ENCODE results near the gene IL27RA. TPM values are rescaled to one million over a fixed set of nuclear protein-coding genes. Genes with fewer than 3 reads are reported as not detected.

Gene IL27RA
- total RNA-seq, 2 experiments from 2014 or later, result 5.2 to 9.0 TPM

DNA sequence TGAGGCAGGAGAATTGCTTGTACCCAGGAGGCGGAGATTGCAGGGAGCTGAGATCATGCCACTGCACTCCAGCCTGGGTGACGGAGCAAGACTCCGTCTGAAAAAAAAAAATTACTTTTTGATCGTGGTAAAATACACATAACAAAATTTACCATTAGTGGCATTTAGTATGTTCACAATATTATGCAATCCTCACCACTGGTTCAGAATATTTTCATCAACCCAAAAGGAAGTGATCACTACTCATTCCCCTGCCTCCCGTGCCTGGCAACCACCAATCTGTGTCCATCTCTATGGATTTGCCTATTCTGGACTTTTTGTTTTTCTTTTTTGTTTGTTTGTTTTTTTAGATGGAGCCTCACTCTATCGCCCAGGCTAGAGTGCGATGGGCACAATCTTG lies 31.5 kb downstream of the IL27RA start:
- TF ChIP-seq, protein P1, sequence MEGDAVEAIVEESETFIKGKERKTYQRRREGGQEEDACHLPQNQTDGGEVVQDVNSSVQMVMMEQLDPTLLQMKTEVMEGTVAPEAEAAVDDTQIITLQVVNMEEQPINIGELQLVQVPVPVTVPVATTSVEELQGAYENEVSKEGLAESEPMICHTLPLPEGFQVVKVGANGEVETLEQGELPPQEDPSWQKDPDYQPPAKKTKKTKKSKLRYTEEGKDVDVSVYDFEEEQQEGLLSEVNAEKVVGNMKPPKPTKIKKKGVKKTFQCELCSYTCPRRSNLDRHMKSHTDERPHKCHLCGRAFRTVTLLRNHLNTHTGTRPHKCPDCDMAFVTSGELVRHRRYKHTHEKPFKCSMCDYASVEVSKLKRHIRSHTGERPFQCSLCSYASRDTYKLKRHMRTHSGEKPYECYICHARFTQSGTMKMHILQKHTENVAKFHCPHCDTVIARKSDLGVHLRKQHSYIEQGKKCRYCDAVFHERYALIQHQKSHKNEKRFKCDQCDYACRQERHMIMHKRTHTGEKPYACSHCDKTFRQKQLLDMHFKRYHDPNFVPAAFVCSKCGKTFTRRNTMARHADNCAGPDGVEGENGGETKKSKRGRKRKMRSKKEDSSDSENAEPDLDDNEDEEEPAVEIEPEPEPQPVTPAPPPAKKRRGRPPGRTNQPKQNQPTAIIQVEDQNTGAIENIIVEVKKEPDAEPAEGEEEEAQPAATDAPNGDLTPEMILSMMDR (conservative IDR thresholded peaks at IDR 0.05; ENCODE audit: low read length), result no peak
- TF ChIP-seq EZH2phosphoT487 (IDR thresholded peaks at IDR 0.05; ENCODE audit: borderline replicate concordance, low read depth, low read length), result no peak
- H3K36me3 ChIP-seq (ENCODE audit: insufficient read depth, low read length), result no peaks in the 10 kb centered on the region
- intact Hi-C loops (cut with micrococcal nuclease; ENCODE audit: unreplicated experiment), result no loop called here
- H3K27ac ChIP-seq (ENCODE audit: low read depth, low read length, poor library complexity, severe bottlenecking), result no peak overlapping the region
- BruUV-seq (replicated peaks), result no TSS peak
- H3K4me1 ChIP-seq (ENCODE audit: insufficient read depth, low read length, poor library complexity, severe bottlenecking), result peaks cover 6% of the 10 kb centered on the region
- H3K4me2 ChIP-seq (ENCODE audit: low read length), result no peak overlapping the region
- H4K20me1 ChIP-seq (ENCODE audit: insufficient read depth, low read length), result no peaks in the 10 kb centered on the region
- no peaks in the 10 kb centered on the region for H3K9me2 ChIP-seq (ENCODE audit: insufficient read depth, low read length)
- no peaks in the 10 kb centered on the region for H3K9me3 ChIP-seq (ENCODE audit: low read length)
- POLR2A ChIA-PET, result no interaction called here
- H3K79me2 ChIP-seq (ENCODE audit: insufficient read depth, low read depth, low read length), result no peaks in the 10 kb centered on the region
- CTCF ChIA-PET (ENCODE audit: unreplicated experiment), result no interaction called here
- DNase-seq (ENCODE audit: low spot score), result no peak
- no peak overlapping the region for H2AFZ ChIP-seq (ENCODE audit: low read length)
- H3K4me3 ChIP-seq (ENCODE audit: low read depth, low read length, poor library complexity, severe bottlenecking), result no peak overlapping the region

DNA sequence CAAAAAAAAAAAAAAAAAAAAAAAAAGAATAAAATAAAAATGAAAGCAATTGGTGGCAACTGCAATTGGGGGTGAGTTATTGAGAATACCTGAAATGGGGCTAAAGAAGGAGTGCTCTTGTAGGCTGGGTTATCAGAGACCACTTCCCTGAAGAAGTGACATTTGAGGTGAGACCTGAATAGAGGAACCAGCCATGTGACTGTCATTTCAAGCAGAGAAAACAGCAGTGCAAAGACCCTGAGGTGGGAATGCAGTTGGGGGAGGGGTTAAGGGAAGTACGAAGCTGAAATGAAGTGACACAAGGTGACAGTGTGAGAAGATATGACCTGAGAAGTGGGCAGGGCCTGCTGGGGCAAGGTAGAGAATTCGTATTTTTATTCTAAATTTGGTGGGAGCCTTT lies 34.6 kb downstream of the IL27RA start:
- no peaks in the 10 kb centered on the region for H3K9me2 ChIP-seq (ENCODE audit: insufficient read depth, low read length)
- CTCF ChIA-PET (ENCODE audit: unreplicated experiment), result no interaction called here
- intact Hi-C loops (cut with micrococcal nuclease; ENCODE audit: unreplicated experiment), result no loop called here
- TF ChIP-seq, protein P1 (conservative IDR thresholded peaks at IDR 0.05; ENCODE audit: low read length), result no peak
- no peak for TF ChIP-seq EZH2phosphoT487 (IDR thresholded peaks at IDR 0.05; ENCODE audit: borderline replicate concordance, low read depth, low read length)
- no TSS peak for BruUV-seq (replicated peaks)
- H3K4me1 ChIP-seq (ENCODE audit: insufficient read depth, low read length, poor library complexity, severe bottlenecking), result no peaks in the 10 kb centered on the region
- no peak overlapping the region for H2AFZ ChIP-seq (ENCODE audit: low read length)
- no peaks in the 10 kb centered on the region for H3K36me3 ChIP-seq (ENCODE audit: insufficient read depth, low read length)
- no peaks in the 10 kb centered on the region for H3K9me3 ChIP-seq (ENCODE audit: low read length)
- H4K20me1 ChIP-seq (ENCODE audit: insufficient read depth, low read length), result no peaks in the 10 kb centered on the region
- H3K27ac ChIP-seq (ENCODE audit: low read depth, low read length, poor library complexity, severe bottlenecking), result no peak overlapping the region
- no peak overlapping the region for H3K4me3 ChIP-seq (ENCODE audit: low read depth, low read length, poor library complexity, severe bottlenecking)
- H3K4me2 ChIP-seq (ENCODE audit: low read length), result no peak overlapping the region
- H3K79me2 ChIP-seq (ENCODE audit: insufficient read depth, low read depth, low read length), result no peaks in the 10 kb centered on the region
- no peak for DNase-seq (ENCODE audit: low spot score)
- POLR2A ChIA-PET, result no interaction called here

DNA sequence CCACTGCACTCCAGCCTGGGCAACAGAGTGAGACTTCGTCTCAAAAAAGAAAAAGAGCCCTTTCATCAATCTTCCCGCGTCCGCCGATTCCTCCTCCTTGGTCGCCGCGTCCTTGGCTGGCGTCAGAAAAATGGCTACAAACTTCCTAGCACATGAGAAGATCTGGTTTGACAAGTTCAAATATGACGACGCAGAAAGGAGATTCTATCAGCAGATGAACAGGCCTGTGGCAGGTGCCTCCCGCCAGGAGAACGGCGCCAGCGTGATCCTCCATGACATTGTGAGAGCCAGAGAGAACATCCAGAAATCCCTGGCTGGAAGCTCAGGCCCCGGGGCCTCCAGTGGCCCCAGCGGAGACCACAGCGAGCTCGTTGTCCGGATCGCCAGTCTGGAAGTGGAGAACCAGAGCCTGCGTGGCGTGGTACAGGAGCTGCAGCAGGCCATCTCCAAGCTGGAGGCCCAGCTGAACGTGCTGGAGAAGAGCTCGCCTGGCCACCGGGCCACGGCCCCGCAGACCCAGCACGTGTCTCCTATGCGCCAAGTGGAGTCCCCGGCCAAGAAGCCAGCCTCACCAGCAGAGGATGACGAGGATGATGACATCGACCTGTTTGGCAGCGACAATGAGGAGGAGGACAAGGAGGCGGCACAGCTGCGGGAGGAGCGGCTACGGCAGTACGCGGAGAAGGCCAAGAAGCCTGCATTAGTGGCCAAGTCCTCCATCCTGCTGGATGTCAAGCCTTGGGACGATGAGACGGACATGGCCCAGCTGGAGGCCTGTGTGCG lies 38.9 kb downstream of the IL27RA start:
- POLR2A ChIA-PET, result no interaction called here
- H2AFZ ChIP-seq (ENCODE audit: low read length), result no peak overlapping the region
- peaks cover 26% of the 10 kb centered on the region for H3K4me1 ChIP-seq (ENCODE audit: insufficient read depth, low read length, poor library complexity, severe bottlenecking)
- H3K27ac ChIP-seq (ENCODE audit: low read depth, low read length, poor library complexity, severe bottlenecking), result no peak overlapping the region
- CTCF ChIA-PET (ENCODE audit: unreplicated experiment), result no interaction called here
- TF ChIP-seq EZH2phosphoT487 (IDR thresholded peaks at IDR 0.05; ENCODE audit: borderline replicate concordance, low read depth, low read length), result no peak
- TF ChIP-seq, protein P1 (conservative IDR thresholded peaks at IDR 0.05; ENCODE audit: low read length), result no peak
- no TSS peak for BruUV-seq (replicated peaks)
- no peak overlapping the region for H3K4me3 ChIP-seq (ENCODE audit: low read depth, low read length, poor library complexity, severe bottlenecking)
- no peak for DNase-seq (ENCODE audit: low spot score)
- no peaks in the 10 kb centered on the region for H4K20me1 ChIP-seq (ENCODE audit: insufficient read depth, low read length)
- H3K9me2 ChIP-seq (ENCODE audit: insufficient read depth, low read length), result no peaks in the 10 kb centered on the region
- H3K9me3 ChIP-seq (ENCODE audit: low read length), result no peaks in the 10 kb centered on the region
- H3K79me2 ChIP-seq (ENCODE audit: insufficient read depth, low read depth, low read length), result no peaks in the 10 kb centered on the region
- H3K36me3 ChIP-seq (ENCODE audit: insufficient read depth, low read length), result no peaks in the 10 kb centered on the region
- no peak overlapping the region for H3K4me2 ChIP-seq (ENCODE audit: low read length)
- intact Hi-C loops (cut with micrococcal nuclease; ENCODE audit: unreplicated experiment), result loop anchor here (10.0 kb wide), 1 partner anchor 476 kb away; no protein-coding TSS in a partner anchor

Measured in OCI-LY7 (cell line).